GM18870 (cell line): ENCODE results near the gene ERVK3-1.
A peak's percentile ranks its signal among the peaks of the same experiment; 100 is the strongest.
"Not testable (repeated sequence)": the region's sequence is repeated elsewhere in the genome, so short reads cannot be mapped to it uniquely, and the experiment has no call there.

Experiments
- ATAC-seq: cut with Tn5 transposase; IDR thresholded peaks from one replicate; pipeline ENCODE4 v1.9.1; 2021; ENCODE audit warnings: moderate library complexity; ENCODE audit not compliant: unreplicated experiment

The ERVK3-1 gene, protein sequence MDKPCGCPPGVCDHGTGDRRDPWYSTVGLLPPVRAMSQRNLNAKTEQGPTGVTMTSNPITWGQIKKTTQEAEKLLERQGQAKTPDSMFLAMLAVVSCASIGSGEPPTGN

DNA sequence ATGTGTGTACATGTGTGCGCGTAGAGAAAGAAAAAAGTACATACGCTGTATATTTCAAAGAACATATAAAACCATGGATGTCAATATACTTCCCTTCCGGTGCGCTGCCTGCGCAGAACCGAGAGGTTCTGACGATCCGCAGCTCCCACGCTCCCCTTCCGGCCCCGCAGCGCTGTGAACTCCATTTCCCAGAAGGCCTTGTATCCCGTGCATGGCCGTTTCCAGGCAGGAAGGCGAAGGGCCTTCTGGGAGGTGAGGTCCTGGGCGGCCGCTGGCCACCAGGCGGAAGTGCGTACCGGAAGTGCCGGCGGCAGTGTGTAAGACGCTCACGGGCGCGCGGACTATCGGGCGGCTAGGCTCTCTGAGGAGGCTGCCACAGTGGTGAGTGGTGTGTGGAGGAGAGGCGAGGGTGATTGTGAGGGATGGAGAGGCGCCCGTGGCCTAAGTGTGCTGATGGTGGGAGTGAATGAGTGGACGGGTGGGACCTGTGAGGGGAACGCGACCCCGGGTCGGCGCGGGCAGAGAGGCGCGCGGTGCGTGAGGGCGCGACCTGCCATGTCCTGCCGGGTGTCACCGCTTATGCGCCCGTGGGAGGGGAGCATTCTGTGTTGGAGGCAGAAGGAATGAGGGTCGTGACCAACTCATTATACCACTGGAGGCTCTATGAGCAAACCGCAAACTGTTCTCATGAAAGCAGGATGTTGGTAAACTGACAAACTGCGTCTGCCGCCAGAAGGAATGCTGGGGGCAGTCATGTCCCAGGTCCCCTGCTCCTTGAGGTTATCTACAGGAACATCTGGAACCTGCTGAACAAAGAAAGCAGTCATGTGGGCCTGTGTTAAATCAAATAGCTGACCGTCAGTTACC, at the start of gene ERVK3-1:
Gene ERVK3-1 (plus strand): TSS at position 313 of the 867 bp plus-strand sequence. CDS start 6,792 bp downstream, outside the sequence.
- ATAC-seq = peak; percentile 86

DNA sequence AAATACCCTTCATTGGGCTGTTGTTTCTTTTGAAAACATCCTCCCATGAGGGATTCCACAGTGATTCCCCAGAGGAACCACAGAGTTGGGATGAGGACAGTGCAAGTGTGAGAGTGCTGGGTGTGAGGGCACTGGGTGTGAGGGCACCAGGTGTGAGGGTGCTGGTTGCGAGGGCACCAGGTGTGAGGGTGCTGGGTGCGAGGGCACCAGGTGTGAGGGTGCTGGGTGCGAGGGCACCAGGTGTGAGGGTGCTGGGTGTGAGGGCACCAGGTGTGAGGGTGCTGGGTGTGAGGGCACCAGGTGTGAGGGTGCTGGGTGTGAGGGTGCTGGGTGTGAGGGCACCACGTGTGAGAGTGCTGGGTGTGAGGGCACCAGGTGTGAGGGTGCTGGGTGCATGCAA, 46.9 kb upstream of the ERVK3-1 start:
- not testable (repeated sequence) for ATAC-seq

DNA sequence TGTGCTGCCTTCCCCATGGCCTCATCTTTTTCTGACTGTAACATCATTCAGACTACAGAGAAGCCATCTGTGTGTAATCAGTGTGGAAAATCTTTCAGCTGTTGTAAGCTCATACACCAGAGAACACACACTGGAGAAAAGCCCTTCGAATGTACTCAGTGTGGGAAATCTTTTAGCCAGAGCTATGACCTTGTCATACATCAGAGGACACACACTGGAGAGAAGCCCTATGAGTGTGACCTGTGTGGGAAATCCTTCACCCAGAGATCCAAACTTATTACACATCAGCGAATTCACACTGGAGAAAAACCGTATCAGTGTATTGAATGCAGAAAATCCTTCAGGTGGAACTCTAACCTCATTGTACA, 43.6 kb upstream of the ERVK3-1 start:
- no peak for ATAC-seq

DNA sequence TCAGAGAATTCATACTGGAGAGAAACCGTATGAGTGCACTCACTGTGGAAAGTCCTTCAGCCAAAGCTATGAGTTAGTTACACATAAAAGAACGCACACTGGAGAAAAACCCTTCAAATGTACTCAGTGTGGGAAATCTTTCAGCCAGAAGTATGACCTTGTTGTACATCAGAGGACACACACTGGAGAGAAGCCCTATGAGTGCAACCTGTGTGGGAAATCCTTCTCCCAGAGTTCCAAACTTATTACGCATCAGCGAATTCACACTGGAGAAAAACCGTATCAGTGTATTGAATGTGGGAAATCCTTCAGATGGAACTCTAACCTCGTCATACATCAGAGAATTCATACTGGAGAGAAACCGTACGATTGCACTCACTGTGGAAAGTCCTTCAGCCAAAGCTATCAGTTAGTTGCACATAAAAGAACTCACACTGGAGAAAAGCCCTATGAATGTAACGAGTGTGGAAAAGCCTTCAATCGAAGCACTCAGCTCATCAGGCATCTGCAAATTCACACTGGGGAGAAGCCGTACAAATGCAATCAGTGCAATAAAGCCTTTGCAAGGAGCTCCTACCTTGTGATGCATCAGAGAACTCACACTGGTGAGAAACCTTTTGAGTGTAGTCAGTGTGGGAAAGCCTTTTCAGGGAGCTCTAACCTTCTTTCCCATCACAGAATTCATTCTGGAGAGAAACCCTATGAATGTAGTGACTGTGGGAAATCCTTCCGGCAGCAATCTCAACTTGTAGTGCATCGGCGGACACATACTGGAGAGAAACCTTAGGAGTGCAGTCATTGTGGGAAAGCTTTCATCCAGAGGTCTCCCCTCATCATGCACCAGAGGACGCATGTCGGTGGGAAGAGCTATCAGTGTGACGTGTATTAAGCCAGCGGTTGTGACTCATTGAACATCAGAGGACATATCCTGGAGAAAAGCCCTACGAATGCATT, 42.9 kb upstream of the ERVK3-1 start:
- no peak for ATAC-seq

DNA sequence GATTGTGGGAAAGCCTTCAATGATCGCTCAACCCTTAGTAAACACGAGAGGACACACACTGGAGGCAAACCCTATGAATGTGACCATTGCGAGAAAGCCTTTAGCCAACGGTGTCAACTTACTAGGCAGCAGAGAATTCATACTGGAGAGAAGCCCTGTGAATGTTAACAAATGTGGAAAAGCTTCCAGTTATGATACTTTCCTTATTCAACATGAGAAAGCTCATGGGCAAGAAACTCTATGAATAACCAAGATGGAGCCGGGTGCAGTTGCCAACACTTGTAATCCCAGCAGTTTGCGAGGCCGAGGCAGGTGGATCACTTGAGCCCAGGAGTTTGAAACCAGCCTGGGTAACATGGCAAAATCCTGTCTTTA, 42.3 kb upstream of the ERVK3-1 start:
- no peak for ATAC-seq

DNA sequence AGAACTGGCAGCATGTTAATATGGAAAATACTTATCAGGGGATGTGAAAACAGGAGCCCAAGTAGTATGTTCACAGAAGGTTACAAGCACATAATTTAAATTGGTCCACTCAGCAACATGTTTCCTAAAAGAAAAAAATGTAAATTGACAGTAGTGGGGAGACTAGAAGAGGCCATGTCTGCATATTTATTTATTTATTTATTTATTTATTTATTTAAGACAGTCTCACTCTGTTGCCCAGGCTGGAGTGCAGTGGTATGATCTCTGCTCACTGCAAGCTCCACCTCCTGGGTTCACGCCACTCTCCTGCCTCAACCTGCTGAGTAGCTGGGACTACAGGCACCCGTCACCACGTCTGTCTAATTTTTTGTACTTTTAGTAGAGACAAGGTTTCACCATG, 40.1 kb upstream of the ERVK3-1 start:
- no peak for ATAC-seq

- no peak for ATAC-seq
These were observed 36.8 kb upstream of the ERVK3-1 start for GRCh38 chr19:58268344-58268743.

GRCh38 chr19:58274771-58275201, 30.4 kb upstream of the ERVK3-1 start:
- ATAC-seq = no peak

- no peak for ATAC-seq
These were observed 29.6 kb upstream of the ERVK3-1 start for GRCh38 chr19:58275564-58275963.

DNA sequence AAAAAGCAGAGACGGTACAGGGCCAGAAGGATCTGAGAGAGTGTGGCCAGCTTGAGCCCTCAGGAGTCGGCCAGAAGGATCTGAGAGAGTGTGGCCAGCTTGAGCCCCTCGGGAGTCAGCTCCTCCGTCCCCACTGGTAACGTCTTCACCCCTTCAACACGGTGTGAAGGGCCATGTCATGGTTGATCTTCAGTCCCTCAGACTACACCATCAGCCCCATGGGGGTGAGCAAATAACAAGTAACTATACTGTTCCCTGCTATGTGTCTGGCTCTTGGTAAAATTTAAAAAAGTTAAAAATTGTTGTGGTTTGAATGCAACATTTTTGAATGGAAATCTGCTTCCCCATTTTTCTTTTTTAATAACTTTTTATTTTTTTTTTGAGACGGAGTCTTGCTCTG, 28.0 kb upstream of the ERVK3-1 start:
- no peak for ATAC-seq

DNA sequence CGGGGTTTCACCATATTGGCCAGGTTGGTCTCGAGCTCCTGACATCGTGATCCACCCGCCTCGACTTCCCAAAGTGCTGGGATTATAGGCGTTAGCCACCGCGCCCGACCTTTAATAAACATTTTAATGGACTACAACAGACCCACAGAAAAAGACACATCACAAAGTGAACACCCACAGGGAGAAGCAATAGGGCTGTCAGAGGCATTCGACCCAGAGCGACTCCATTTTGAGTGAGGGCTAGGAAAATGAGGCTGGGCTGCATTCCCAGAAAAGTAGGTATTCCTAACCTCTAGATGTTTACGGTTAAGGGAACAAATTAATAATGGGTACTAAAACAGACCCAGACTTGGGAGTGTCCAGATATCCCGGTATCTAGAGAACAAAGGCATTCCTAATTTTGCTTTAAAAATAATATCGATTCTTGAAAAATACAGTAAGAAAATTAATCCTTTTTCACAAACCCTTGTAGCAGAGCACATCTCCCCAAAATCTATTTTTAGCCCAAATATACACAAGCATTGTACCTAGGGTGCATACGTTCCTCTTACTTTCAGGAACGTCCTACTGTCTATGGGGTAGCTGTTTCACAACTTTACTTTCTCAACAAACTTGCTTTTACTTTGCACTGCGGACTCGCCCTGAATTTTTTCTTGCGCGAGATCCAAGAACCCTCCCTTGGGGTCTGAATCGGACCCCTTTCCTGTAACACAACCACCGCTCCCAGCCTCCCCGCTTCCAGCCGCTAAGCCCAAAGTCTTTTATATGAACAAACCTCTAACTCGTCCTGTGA, 27.2 kb upstream of the ERVK3-1 start:
- no peak for ATAC-seq

GRCh38 chr19:58278541-58279041, 26.6 kb upstream of the ERVK3-1 start, which contains the start of gene ZNF8:
Gene ZNF8 (plus strand): TSS chr19:58278955. CDS start chr19:58279082, 127 bp downstream.
- ATAC-seq = peak; percentile 90

DNA sequence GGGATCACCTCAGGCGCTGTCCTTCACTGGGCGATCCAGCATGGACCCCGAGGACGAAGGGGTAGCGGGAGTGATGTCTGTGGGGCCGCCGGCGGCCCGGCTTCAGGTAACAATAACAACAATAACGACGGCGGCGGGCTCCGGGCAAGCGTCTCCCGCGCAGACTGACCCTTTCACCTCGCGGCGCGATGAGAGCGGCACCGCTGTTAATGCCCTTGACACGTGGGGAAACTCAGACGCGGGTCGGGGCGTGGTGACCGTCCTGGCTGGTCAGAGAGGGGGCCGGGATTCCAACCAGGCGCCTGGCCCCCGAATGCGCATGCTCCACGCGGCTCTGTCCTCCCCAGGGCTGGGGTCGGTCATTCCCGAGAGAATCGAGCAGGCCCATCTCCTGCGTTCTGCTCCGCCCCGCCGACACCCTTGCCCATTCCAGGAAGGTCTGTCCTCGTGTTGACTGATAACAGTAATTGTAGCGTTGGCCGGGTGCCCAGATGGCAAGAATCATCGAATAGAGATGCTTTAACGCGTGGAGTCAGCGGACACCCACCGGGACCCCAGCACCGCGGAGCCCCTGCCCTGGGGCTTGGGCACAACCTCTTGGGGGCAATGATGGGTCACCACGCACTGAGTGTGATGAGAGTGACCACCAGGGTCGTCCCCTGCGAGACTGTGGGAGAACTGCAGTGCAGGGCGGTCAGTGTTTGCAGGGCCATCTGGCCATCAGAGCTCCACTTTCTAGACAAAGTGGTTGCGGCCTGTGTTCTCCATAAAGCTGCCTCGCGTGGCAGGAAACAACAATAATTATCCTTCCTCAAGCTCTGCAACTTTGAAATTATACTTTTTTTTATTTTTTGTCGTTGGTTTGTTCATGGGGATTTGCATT, 25.9 kb upstream of the ERVK3-1 start:
- ATAC-seq = no peak

- no peak for ATAC-seq
These were observed 25.3 kb upstream of the ERVK3-1 start for GRCh38 chr19:58279925-58280316.

- no peak for ATAC-seq
These were observed 21.0 kb upstream of the ERVK3-1 start for GRCh38 chr19:58284199-58284598.

- ATAC-seq = no peak
These were observed 13.2 kb upstream of the ERVK3-1 start for GRCh38 chr19:58291943-58292342.

DNA sequence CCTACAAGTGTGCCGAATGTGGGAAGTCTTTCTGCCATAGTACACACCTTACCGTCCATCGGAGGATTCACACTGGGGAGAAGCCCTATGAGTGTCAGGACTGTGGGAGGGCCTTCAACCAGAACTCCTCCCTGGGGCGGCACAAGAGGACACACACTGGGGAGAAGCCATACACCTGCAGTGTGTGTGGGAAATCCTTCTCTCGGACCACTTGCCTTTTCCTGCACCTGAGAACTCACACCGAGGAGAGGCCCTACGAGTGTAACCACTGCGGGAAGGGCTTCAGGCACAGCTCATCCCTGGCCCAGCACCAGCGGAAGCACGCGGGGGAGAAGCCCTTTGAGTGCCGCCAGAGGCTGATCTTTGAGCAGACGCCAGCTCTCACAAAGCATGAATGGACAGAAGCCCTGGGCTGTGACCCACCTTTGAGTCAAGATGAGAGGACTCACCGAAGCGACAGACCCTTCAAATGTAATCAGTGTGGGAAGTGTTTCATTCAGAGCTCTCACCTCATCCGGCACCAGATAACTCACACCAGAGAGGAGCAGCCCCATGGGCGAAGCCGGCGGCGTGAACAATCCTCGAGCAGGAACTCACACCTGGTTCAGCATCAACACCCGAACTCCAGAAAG, 10.3 kb upstream of the ERVK3-1 start:
- ATAC-seq = no peak

DNA sequence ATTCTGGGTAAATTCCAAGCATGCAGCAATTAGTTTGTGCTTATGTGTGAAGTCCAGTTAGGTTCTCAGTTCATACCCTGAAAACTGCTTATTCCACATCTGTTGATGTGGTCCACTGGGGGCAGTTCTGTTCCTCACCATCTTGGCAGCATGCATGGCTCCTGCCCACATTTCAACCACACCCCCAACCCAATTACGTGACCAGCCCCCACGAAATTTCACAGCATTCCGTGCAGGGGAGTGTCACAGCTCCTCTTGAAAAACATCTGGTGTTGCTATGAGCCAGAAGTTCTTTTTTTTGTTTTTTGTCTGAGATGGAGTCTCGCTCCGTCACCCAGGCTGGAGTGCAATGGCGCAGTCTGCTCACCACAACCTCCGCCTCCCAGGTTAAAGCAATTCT, 9.1 kb upstream of the ERVK3-1 start:
- ATAC-seq = no peak

GRCh38 chr19:58300620-58301019, 4.6 kb upstream of the ERVK3-1 start:
- ATAC-seq = no peak
